ENCODE results near the gene ANKHD1. TPM values are rescaled to one million over a fixed set of nuclear protein-coding genes. Genes with fewer than 3 reads are reported as not detected.
"Not testable (repeated sequence)": the region's sequence is repeated elsewhere in the genome, so short reads cannot be mapped to it uniquely, and the experiment has no call there.

The ANKHD1 gene
- total RNA-seq, 3 donors from 2014 or later (not counting 1 experiment from before 2014, with no cell fraction given): 225 to 239 (median 230) TPM

DNA sequence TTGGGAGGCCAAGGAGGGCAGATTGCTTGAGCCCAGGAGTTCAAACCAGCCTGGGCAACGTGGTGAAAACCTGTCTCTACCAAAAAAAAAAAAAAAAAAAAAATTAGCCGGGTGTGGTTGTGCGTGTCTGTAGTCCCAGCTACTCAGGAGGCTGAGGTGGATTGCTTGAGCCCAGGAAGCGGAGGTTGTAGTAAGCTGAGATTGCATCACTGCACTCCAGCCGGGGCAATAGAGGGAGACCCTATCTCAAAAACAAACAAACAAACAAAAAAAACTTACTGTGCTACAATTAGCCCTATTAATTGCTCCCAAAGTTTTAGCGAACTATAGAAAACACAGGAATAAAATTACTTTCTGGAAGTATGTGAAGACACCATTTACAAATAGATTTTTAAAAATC lies 67.6 kb downstream of the ANKHD1 start:
- Mint-ChIP-seq H3K27me3 (ENCODE audit: low read depth in 2 of 2) (no peaks in the 10 kb centered on the region), H3K36me3 (no peaks in the 10 kb centered on the region), H3K9me3 (no peaks in the 10 kb centered on the region), H3K27ac (no peak overlapping the region), H3K4me3 (no peak overlapping the region), H3K4me1 (peaks cover 0 to 6% of the 10 kb centered on the region in 2 donors)
- Histone ChIP-seq H3K27ac (ENCODE audit: low read length) (no peak overlapping the region), H3K4me1 (ENCODE audit: control insufficient read depth, insufficient read depth, low read length) (no peaks in the 10 kb centered on the region), H3K27me3 (ENCODE audit: control insufficient read depth, insufficient read depth, low read length) (no peaks in the 10 kb centered on the region), H3K4me3 (ENCODE audit: low read length) (no peak overlapping the region), H3K9me3 (ENCODE audit: control insufficient read depth, insufficient read depth, low read length) (no peaks in the 10 kb centered on the region), H3K36me3 (ENCODE audit: control insufficient read depth, insufficient read depth, low read length) (peaks cover 53% of the 10 kb centered on the region)
- intact Hi-C loops (cut with micrococcal nuclease): no loop called here
- WGBS (ENCODE audit: insufficient coverage): 95% methylated on average over 4 of the region's 6 CpGs
- TF ChIP-seq, protein P1, sequence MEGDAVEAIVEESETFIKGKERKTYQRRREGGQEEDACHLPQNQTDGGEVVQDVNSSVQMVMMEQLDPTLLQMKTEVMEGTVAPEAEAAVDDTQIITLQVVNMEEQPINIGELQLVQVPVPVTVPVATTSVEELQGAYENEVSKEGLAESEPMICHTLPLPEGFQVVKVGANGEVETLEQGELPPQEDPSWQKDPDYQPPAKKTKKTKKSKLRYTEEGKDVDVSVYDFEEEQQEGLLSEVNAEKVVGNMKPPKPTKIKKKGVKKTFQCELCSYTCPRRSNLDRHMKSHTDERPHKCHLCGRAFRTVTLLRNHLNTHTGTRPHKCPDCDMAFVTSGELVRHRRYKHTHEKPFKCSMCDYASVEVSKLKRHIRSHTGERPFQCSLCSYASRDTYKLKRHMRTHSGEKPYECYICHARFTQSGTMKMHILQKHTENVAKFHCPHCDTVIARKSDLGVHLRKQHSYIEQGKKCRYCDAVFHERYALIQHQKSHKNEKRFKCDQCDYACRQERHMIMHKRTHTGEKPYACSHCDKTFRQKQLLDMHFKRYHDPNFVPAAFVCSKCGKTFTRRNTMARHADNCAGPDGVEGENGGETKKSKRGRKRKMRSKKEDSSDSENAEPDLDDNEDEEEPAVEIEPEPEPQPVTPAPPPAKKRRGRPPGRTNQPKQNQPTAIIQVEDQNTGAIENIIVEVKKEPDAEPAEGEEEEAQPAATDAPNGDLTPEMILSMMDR (IDR thresholded peaks at IDR 0.05): no peak
- DNase-seq (no peak), ATAC-seq (no peak)

DNA sequence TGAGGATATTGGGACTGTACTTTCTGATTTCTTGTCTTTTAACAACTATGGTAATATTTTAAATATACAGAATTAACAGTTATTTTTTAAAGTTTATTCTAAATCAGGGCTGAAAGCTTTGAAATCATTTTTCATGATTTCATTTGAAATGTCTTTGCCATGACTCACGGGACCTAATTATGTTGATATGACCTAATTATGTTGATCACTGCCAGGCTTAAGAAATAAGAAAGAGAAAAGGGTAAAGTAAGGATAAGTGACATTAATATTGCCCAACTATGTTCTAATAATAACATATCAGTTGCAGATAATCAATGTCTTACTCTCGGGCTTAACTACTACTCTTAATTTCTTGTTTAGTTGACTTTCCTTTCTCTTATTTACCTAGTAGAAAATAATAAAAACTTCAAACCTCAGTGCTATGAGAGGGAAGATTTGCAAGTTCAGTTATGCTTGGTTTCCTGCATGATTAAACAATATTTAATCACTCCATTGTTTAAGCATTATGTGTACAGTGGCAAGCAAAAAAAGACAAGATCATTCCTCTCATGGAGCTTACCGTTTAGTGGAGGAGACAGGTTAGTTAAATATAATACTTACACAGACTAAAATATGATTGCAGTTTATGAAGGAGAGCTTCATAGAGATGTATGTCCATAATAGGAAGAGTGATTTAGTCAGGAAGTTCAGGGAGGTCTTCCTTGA lies 78.8 kb downstream of the ANKHD1 start:
- no peaks in the 10 kb centered on the region for H3K9me3 ChIP-seq (ENCODE audit: control insufficient read depth, insufficient read depth, low read length)
- Mint-ChIP-seq H3K4me1 (no peaks in the 10 kb centered on the region), H3K36me3 (peaks cover 1% of the 10 kb centered on the region), H3K27me3 (ENCODE audit: low read depth in 2 of 2) (no peaks in the 10 kb centered on the region), H3K27ac (no peak overlapping the region), H3K4me3 (no peak overlapping the region), H3K9me3 (no peaks in the 10 kb centered on the region)
- H3K27ac ChIP-seq (ENCODE audit: low read length): no peak overlapping the region
- no peak overlapping the region for H3K4me3 ChIP-seq (ENCODE audit: low read length)
- no peak for DNase-seq
- TF ChIP-seq, protein P1 (IDR thresholded peaks at IDR 0.05): no peak
- ATAC-seq: no peak
- peaks cover 28% of the 10 kb centered on the region for H3K36me3 ChIP-seq (ENCODE audit: control insufficient read depth, insufficient read depth, low read length)
- WGBS (ENCODE audit: insufficient coverage): 100% methylated on average over 1 of the region's 3 CpGs
- no peaks in the 10 kb centered on the region for H3K4me1 ChIP-seq (ENCODE audit: control insufficient read depth, insufficient read depth, low read length)
- no peaks in the 10 kb centered on the region for H3K27me3 ChIP-seq (ENCODE audit: control insufficient read depth, insufficient read depth, low read length)
- intact Hi-C loops (cut with micrococcal nuclease): no loop called here

DNA sequence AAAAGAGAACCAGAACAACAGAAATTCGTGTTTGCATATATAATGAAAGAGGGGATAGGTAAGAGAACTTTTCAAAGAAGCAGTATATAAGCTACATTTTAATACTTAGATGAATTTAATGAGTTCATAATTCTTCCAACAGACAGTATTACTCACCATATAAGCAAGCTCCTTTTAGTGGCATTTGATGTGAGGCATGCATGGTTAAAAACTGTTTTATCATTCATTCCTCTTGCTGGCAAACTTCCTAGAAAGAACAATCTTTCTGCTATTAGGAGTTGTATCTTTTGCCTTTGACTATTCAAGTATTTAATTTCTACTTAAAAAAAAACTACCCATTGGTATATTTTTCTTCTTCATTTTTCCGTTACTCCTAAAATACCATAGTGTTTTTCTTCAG lies 80.1 kb downstream of the ANKHD1 start:
- H3K36me3 Mint-ChIP-seq: peaks cover 5% of the 10 kb centered on the region
- intact Hi-C loops (cut with micrococcal nuclease): no loop called here
- Histone ChIP-seq H3K4me3 (ENCODE audit: low read length) (no peak overlapping the region), H3K4me1 (ENCODE audit: control insufficient read depth, insufficient read depth, low read length) (no peaks in the 10 kb centered on the region), H3K36me3 (ENCODE audit: control insufficient read depth, insufficient read depth, low read length) (peaks cover 37% of the 10 kb centered on the region), H3K27ac (ENCODE audit: low read length) (no peak overlapping the region), H3K27me3 (ENCODE audit: control insufficient read depth, insufficient read depth, low read length) (no peaks in the 10 kb centered on the region), H3K9me3 (ENCODE audit: control insufficient read depth, insufficient read depth, low read length) (no peaks in the 10 kb centered on the region)
- H3K4me3 Mint-ChIP-seq: no peak overlapping the region
- no peak for ATAC-seq
- no peak for DNase-seq
- no peaks in the 10 kb centered on the region for H3K9me3 Mint-ChIP-seq
- H3K27me3 Mint-ChIP-seq (ENCODE audit: low read depth in 2 of 2): no peaks in the 10 kb centered on the region
- no peaks in the 10 kb centered on the region for H3K4me1 Mint-ChIP-seq
- TF ChIP-seq, protein P1 (IDR thresholded peaks at IDR 0.05): no peak
- H3K27ac Mint-ChIP-seq: peak overlapping the region in 1 of 2 donors; percentile 48
- WGBS (ENCODE audit: insufficient coverage): no CpG with 5 or more reads among the region's 2 CpGs

DNA sequence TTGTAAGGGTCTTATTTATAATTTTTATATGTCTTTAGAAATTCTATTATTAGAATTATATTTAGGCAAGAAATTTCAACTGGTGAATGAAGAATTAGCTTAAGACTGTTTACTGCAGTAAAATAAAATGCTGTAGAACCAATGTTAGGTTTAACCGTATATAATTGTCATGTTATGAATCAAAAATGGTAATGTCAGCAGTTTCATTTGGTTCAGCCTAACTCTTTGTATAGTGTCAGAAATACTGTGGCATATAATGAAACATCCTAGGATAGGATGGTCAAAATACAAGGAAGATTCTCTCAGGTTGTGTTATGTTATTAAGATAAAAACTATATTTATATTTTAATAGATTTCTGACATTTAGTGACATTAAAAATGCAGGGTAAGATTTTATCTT lies 81.4 kb downstream of the ANKHD1 start:
- Histone ChIP-seq H3K9me3 (ENCODE audit: control insufficient read depth, insufficient read depth, low read length) (no peaks in the 10 kb centered on the region), H3K4me3 (ENCODE audit: low read length) (no peak overlapping the region), H3K36me3 (ENCODE audit: control insufficient read depth, insufficient read depth, low read length) (peaks cover 49% of the 10 kb centered on the region), H3K4me1 (ENCODE audit: control insufficient read depth, insufficient read depth, low read length) (no peaks in the 10 kb centered on the region), H3K27me3 (ENCODE audit: control insufficient read depth, insufficient read depth, low read length) (no peaks in the 10 kb centered on the region), H3K27ac (ENCODE audit: low read length) (no peak overlapping the region)
- Mint-ChIP-seq H3K27me3 (ENCODE audit: low read depth in 2 of 2) (no peaks in the 10 kb centered on the region), H3K9me3 (no peaks in the 10 kb centered on the region), H3K4me1 (no peaks in the 10 kb centered on the region), H3K36me3 (peaks cover 9% of the 10 kb centered on the region), H3K4me3 (no peak overlapping the region), H3K27ac (no peak overlapping the region)
- intact Hi-C loops (cut with micrococcal nuclease): no loop called here
- TF ChIP-seq, protein P1 (IDR thresholded peaks at IDR 0.05): no peak
- no peak for DNase-seq
- no peak for ATAC-seq
- 89% methylated on average over 1 of the region's 1 CpG for WGBS (ENCODE audit: insufficient coverage)

DNA sequence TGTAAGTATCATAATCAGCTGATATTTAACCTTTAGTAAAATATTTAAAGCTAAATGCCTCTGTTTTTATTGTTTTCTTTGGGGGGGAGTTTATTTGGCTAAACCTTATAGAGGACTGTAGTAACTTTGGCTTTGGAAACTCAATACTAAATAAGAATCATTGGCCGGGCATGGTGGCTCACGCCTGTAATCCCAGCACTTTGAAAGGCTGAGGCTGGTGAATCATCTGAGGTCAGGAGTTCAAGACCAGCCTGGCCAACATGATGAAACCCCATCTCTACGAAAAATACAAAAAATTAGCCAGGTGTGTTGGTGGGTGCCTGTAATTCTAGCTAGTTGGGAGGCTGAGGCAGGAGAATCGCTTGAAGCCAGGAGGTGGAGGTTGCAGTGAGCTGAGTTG lies 86.5 kb downstream of the ANKHD1 start:
- intact Hi-C loops (cut with micrococcal nuclease); H3K27me3 Mint-ChIP-seq (ENCODE audit: low read depth in 2 of 2); ATAC-seq; H3K9me3 Mint-ChIP-seq; H3K27ac Mint-ChIP-seq; H3K4me1 ChIP-seq (ENCODE audit: control insufficient read depth, insufficient read depth, low read length); H3K36me3 Mint-ChIP-seq; H3K9me3 ChIP-seq (ENCODE audit: control insufficient read depth, insufficient read depth, low read length); H3K4me1 Mint-ChIP-seq; H3K27me3 ChIP-seq (ENCODE audit: control insufficient read depth, insufficient read depth, low read length); DNase-seq; H3K4me3 ChIP-seq (ENCODE audit: low read length); H3K4me3 Mint-ChIP-seq; H3K27ac ChIP-seq (ENCODE audit: low read length): not testable (repeated sequence)
- H3K36me3 ChIP-seq (ENCODE audit: control insufficient read depth, insufficient read depth, low read length): peaks cover 58% of the 10 kb centered on the region
- WGBS (ENCODE audit: insufficient coverage): 98% methylated on average over 4 of the region's 4 CpGs

Data from natural killer cell (primary cell).